ENCODE data around the gene SLC1A2.

GRCh38 chr11:35403765-35404387 is 15.5 kb downstream of the SLC1A2 start:
- TF ChIP-seq CTCF (IDR thresholded peaks at IDR 0.05; ENCODE audit: insufficient read depth, low read length): no peak
- no peak for TF ChIP-seq POLR2AphosphoS5 (IDR thresholded peaks at IDR 0.05; ENCODE audit: low read depth)
- TF ChIP-seq GABPA (IDR thresholded peaks at IDR 0.05; ENCODE audit: low read depth): no peak
- TF ChIP-seq SPI1 (IDR thresholded peaks at IDR 0.05; ENCODE audit: borderline replicate concordance, low read depth): no peak
